LHCN-M2 (cell line): Measurements from ENCODE around the gene KCNB1. TPM values are rescaled to one million over a fixed set of nuclear protein-coding genes. Genes with fewer than 3 reads are reported as not detected.
A peak's percentile ranks its signal among the peaks of the same experiment; 100 is the strongest.

ENCODE experiments used
- DNase-seq: peaks from one replicate; pipeline ENCODE4 v3.0.0-alpha.2; 2012; ENCODE audit warnings: low read depth
- total RNA-seq: library from RNA; depleted of rRNA; stranded (reverse); fragments of >200 nt; gene quantifications from 2 replicates; pipeline ENCODE4 v1.2.3, GENCODE V29; 2014

Gene KCNB1
- total RNA-seq, 1 experiment from 2014 or later = 0.40 TPM

- no peak for DNase-seq
Observed at GRCh38 chr20:49391404-49392245, 90.8 kb downstream of the KCNB1 start.

GRCh38 chr20:49389854-49390253 is 92.6 kb downstream of the KCNB1 start:
- no peak for DNase-seq

GRCh38 chr20:49388744-49389143 is 93.7 kb downstream of the KCNB1 start:
- no peak for DNase-seq

- DNase-seq = no peak
Observed at GRCh38 chr20:49387581-49387939, 94.9 kb downstream of the KCNB1 start.

- no peak for DNase-seq
Observed at GRCh38 chr20:49386848-49387580, 95.5 kb downstream of the KCNB1 start.

GRCh38 chr20:49385465-49385864 is 97.0 kb downstream of the KCNB1 start:
- DNase-seq = peak; percentile 44

- DNase-seq = peak; percentile 60
Observed at GRCh38 chr20:49384437-49385434, 97.7 kb downstream of the KCNB1 start.

GRCh38 chr20:49381558-49382493 is 100.6 kb downstream of the KCNB1 start:
- peak; percentile 39 for DNase-seq

- no peak for DNase-seq
Observed at GRCh38 chr20:49380337-49380780, 102.1 kb downstream of the KCNB1 start.

GRCh38 chr20:49379338-49379737 is 103.1 kb downstream of the KCNB1 start:
- DNase-seq = no peak

GRCh38 chr20:49377326-49377725 is 105.1 kb downstream of the KCNB1 start:
- DNase-seq = no peak

GRCh38 chr20:49375170-49375569 is 107.3 kb downstream of the KCNB1 start:
- DNase-seq = no peak

- no peak for DNase-seq
Observed at GRCh38 chr20:49372095-49372734, 110.3 kb downstream of the KCNB1 start.

- DNase-seq = no peak
Observed at GRCh38 chr20:49368596-49368995, 113.9 kb downstream of the KCNB1 start.

- DNase-seq = no peak
Observed at GRCh38 chr20:49367113-49367512, 115.4 kb downstream of the KCNB1 start.

GRCh38 chr20:49366687-49367086 is 115.8 kb downstream of the KCNB1 start:
- DNase-seq = no peak

- DNase-seq = no peak
Observed at GRCh38 chr20:49361862-49362660, 120.4 kb downstream of the KCNB1 start.

GRCh38 chr20:49360242-49360968 is 122.1 kb downstream of the KCNB1 start:
- DNase-seq = no peak
